ENCODE data around the gene MRPL9. TPM values are rescaled to one million over a fixed set of nuclear protein-coding genes. Genes with fewer than 3 reads are reported as not detected.

The MRPL9 gene
- total RNA-seq, 2 donors from 2014 or later: 109 to 135 TPM

- ATAC-seq (replicated peaks in 1 of 2) (peak in 1 of 2 donors; percentile 34), DNase-seq (peak; percentile 19 to 34)
- H3K4me1 Mint-ChIP-seq (ENCODE audit: low read depth): no peaks in the 10 kb centered on the region
- no peaks in the 10 kb centered on the region for H3K9me3 Mint-ChIP-seq
- H3K36me3 Mint-ChIP-seq (ENCODE audit: insufficient read depth in 2 of 2): no peaks in the 10 kb centered on the region
- no peak overlapping the region for H3K4me3 Mint-ChIP-seq
- H3K27me3 Mint-ChIP-seq (ENCODE audit: low read depth): peaks cover 15% of the 10 kb centered on the region
- no peak overlapping the region for H3K27ac Mint-ChIP-seq
Observed at GRCh38 chr1:151710187-151710840, 53.0 kb downstream of the MRPL9 start.

Other genes with a start within 250 kb of the MRPL9 start
- 1 to 10 TPM; 4.3 to 4.8 TPM for gene TUFT1, start 223.2 kb downstream of the MRPL9 start, total RNA-seq
- gene SNX27, start 151.4 kb downstream of the MRPL9 start, total RNA-seq: 10 to 100 TPM; 30.3 to 34.8 TPM
- gene CELF3, start 46.7 kb downstream of the MRPL9 start, total RNA-seq: not detected
- gene RIIAD1, start 42.0 kb downstream of the MRPL9 start, total RNA-seq: not detected
- gene TDRKH, start 27.0 kb upstream of the MRPL9 start, total RNA-seq: 10 to 100 TPM; 26.3 to 29.3 TPM
- gene LINGO4, start 41.9 kb upstream of the MRPL9 start, total RNA-seq: under 1 TPM; 0.19 to 0.88 TPM
- gene RORC, start 68.3 kb upstream of the MRPL9 start, total RNA-seq: 10 to 100 TPM in 1 of 2 donors, 1 to 10 TPM in 1; 1.8 to 10.3 TPM
- gene C2CD4D, start 76.3 kb upstream of the MRPL9 start, total RNA-seq: 1 to 10 TPM; 2.1 to 4.4 TPM
- gene THEM5, start 90.2 kb upstream of the MRPL9 start, total RNA-seq: under 1 TPM in 1 of 2 donors, not detected in 1; 0.25 TPM
- gene THEM4, start 146.0 kb upstream of the MRPL9 start, total RNA-seq: 10 to 100 TPM; 40.5 to 41.5 TPM
- 100 to 1,000 TPM in 1 of 2 donors, 10 to 100 TPM in 1; 76.6 to 138 TPM for gene S100A10, start 230.4 kb upstream of the MRPL9 start, total RNA-seq